Gastroesophageal sphincter (tissue), 3 donors: ENCODE data around the gene SERINC2.

Source experiments
- EP300 ChIP-seq: sonication (generic); formaldehyde crosslinking; IDR thresholded peaks from one replicate; pipeline ENCODE4 v1.6.1; 2017; ENCODE audit warnings: antibody characterized with exemption, mild to moderate bottlenecking
- POLR2A ChIP-seq, 2 donors: fragments of 450-650 bp; IDR thresholded peaks; one replicate each; pipeline ENCODE4 v1.6.1; 2017; ENCODE audit warnings: antibody characterized with exemption in 2 of 2, mild to moderate bottlenecking in 2 of 2, moderate library complexity in 1 of 2
- TF ChIP-seq, protein P1 (sequence below), 4 experiments: fragments of 200-600 bp in 2 of 4; fragments of 450-650 bp in 2 of 4; sonication (generic) in 1 of 4; IDR thresholded peaks; one replicate each; pipeline ENCODE4 v1.5.1; 2017 to 2019; ENCODE audit warnings: antibody characterized with exemption in 4 of 4, mild to moderate bottlenecking in 2 of 4, moderate library complexity in 2 of 4

DNA sequence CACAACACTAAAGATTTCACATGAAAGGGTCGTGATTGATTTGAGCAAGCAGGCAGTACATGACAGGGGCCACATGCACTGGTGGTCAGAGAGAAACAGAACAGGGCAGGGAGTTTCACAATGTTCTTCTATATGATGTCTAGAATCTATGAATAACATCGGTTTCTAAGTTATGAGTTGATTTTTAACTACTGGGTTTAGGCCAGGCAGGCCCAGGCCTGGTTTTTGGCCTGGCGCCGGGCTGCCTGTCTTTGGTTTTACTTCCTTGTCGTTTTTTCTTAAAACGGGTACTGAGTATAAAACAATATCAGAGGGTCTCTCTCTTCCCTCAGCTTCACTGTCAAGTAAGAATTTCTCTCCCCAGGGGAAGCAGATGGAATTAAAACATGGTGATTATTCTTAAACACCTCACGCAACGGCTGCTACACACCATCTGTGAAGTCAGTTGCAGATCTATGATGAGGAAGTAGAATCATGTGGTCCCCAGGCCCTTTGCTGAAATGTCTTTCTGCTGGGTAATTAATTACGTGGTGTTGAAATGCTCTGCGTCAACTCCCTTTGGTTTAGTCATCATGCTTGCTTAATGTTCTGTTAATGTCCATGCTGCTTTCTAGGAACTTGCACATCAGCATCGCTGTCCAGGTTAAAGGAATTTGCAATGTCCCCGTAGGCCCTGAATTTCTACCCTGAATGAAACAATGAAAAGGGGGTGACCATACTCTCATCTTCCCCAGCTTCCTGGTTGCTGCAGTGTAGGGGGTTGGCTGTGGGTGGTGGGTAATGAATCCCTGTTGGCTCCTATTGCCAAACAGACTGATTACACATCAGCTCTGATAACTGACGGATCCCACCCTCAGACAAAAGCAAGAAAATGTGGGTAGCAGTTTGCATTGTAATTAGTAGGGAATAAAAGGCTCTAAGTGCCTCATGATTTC lies 70.3 kb downstream of the SERINC2 start:
- TF ChIP-seq, protein P1, sequence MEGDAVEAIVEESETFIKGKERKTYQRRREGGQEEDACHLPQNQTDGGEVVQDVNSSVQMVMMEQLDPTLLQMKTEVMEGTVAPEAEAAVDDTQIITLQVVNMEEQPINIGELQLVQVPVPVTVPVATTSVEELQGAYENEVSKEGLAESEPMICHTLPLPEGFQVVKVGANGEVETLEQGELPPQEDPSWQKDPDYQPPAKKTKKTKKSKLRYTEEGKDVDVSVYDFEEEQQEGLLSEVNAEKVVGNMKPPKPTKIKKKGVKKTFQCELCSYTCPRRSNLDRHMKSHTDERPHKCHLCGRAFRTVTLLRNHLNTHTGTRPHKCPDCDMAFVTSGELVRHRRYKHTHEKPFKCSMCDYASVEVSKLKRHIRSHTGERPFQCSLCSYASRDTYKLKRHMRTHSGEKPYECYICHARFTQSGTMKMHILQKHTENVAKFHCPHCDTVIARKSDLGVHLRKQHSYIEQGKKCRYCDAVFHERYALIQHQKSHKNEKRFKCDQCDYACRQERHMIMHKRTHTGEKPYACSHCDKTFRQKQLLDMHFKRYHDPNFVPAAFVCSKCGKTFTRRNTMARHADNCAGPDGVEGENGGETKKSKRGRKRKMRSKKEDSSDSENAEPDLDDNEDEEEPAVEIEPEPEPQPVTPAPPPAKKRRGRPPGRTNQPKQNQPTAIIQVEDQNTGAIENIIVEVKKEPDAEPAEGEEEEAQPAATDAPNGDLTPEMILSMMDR (IDR thresholded peaks at IDR 0.05), result no peak
- TF ChIP-seq POLR2A (IDR thresholded peaks at IDR 0.05) (no peak), EP300 (no peak)
